Measurements from ENCODE around the gene TRIM43B.
A peak's percentile ranks its signal among the peaks of the same experiment; 100 is the strongest.
"Not testable (repeated sequence)": the region's sequence is repeated elsewhere in the genome, so short reads cannot be mapped to it uniquely, and the experiment has no call there.

The TRIM43B gene

DNA sequence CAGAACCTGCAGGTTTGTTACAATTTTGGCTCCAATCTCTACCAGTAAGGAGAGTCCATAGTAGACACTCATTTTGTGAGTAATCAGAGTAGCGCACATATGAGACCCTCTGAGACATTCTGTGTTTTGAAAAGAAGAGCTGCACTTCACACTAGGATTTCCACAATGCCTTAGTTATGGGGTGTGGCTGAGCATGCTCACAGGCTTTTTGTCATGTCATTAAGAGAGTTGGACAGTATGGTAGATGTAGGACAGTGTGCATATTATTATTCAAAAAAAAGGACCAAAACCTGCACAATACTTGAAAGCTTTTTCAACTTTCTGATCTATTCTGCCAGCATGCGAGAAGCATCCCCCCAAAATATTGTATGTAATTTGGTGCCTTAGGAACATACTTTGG is 24.9 kb upstream of the TRIM43B start:
- TF ChIP-seq, protein P1, sequence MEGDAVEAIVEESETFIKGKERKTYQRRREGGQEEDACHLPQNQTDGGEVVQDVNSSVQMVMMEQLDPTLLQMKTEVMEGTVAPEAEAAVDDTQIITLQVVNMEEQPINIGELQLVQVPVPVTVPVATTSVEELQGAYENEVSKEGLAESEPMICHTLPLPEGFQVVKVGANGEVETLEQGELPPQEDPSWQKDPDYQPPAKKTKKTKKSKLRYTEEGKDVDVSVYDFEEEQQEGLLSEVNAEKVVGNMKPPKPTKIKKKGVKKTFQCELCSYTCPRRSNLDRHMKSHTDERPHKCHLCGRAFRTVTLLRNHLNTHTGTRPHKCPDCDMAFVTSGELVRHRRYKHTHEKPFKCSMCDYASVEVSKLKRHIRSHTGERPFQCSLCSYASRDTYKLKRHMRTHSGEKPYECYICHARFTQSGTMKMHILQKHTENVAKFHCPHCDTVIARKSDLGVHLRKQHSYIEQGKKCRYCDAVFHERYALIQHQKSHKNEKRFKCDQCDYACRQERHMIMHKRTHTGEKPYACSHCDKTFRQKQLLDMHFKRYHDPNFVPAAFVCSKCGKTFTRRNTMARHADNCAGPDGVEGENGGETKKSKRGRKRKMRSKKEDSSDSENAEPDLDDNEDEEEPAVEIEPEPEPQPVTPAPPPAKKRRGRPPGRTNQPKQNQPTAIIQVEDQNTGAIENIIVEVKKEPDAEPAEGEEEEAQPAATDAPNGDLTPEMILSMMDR (IDR thresholded peaks at IDR 0.05; ENCODE audit: low read depth, low read length, missing control alignments) = no peak
- no peak for DNase-seq (ENCODE audit: extremely low read depth, low read depth)
- no peak overlapping the region for H3K4me3 ChIP-seq (replicated peaks; ENCODE audit: low read depth, low read length)

DNA sequence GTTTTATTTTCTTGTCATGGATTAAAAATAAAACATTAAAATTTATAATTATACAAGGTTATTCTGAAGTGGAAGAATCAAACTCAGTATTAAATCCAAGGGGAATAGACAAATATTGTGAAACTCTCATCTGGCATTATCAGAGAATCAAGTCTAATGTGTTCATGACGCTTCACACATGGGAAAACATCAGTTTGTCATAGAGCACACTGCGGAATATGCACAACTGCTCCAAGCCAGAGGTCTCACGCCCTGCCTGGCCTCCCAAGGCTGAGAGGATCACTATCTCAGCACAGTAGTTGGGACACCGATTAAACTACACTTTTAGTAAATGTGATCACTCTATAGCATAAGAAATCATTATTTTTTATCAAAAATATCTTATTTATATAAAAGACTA is 20.7 kb upstream of the TRIM43B start:
- no peak overlapping the region for H3K4me3 ChIP-seq (replicated peaks; ENCODE audit: low read depth, low read length)
- TF ChIP-seq, protein P1 (IDR thresholded peaks at IDR 0.05; ENCODE audit: low read depth, low read length, missing control alignments) = no peak
- DNase-seq (ENCODE audit: extremely low read depth, low read depth) = no peak

DNA sequence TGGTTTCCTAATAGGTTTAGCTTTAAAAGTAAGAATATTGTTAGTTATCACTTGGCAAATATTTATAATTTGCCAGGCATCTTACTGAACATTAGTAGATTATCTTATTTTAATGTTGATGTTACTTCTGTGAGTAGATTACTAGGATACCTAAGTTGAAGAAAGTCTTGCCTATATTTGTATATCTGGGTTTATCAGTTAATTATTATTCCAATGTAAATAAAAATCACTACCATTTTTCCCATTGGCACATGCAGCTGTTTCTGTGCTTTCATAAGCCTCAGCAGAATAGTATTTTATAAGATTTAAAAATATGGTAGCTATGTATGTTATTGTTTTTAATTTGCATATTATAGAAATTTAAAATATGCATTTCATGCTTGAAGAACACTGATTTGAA is 16.3 kb upstream of the TRIM43B start:
- no peak overlapping the region for H3K4me3 ChIP-seq (replicated peaks; ENCODE audit: low read depth, low read length)
- DNase-seq (ENCODE audit: extremely low read depth, low read depth) = no peak
- TF ChIP-seq, protein P1 (IDR thresholded peaks at IDR 0.05; ENCODE audit: low read depth, low read length, missing control alignments) = no peak

DNA sequence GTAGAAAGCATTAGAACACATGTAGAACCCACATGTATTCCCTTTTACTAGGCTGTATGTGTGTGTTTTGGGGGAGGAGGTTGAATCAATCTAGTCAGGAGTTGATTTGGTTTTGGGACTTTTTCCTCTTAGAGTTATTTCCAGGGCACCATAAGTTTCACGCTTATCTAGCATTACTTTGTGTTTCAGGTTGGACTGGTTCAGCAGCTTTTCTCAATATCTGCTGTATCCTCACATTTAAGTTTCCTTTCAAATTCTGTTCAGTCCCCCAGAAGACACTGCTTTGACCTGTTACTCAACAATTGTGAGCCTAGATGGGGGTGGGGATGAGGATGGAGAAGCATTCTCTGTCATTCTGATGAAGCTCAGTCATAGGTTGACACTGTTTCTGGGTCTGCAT is 7.5 kb upstream of the TRIM43B start:
- not testable (repeated sequence) for H3K4me3 ChIP-seq (replicated peaks; ENCODE audit: low read depth, low read length); DNase-seq (ENCODE audit: extremely low read depth, low read depth)

DNA sequence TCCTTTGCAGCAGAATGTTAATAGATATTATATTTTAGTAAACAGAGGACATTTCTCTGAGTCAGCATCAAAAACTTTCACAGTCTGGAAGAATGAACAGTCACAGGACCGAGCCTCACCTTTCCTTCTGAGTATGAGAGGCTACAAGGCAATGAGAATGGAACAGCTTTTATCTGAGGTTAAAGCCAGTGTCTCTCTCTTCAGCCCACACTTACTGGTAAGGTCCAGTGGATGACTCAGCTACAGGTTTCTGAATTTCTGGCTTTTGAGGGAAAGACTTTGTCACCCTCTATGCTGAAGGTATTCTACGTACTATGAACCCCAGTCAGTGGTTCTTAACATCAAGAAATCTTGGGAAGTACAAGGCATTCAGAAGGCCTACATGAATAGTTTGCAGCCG is 9.5 kb downstream of the TRIM43B start:
- DNase-seq (ENCODE audit: extremely low read depth, low read depth) = not testable (repeated sequence)

DNA sequence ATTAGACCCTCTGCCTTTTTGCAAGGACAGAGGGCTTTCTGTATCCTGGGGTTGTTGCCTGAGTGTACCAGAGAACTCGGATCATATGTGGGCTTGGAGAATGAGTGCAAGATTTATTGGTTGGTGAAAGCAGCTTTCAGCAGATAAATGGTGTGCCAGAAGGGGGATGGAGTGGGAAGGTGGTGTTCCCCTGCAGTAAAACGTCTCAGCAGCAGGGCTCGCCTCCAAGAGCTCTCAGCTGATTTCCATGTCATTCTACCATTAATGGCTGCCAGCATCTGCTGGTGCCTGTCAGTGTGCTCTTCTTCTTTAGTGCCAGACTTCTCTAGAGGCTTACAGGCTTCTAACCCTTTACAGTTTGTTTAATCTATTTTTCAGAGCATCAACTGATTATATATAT is 16.6 kb downstream of the TRIM43B start:
- not testable (repeated sequence) for H3K4me3 ChIP-seq (replicated peaks; ENCODE audit: low read depth, low read length); DNase-seq (ENCODE audit: extremely low read depth, low read depth)

More for the DNA sequence above, 9.5 kb downstream of the TRIM43B start:
- H3K4me3 ChIP-seq (replicated peaks; ENCODE audit: low read depth, low read length) = not testable (repeated sequence)

DNA sequence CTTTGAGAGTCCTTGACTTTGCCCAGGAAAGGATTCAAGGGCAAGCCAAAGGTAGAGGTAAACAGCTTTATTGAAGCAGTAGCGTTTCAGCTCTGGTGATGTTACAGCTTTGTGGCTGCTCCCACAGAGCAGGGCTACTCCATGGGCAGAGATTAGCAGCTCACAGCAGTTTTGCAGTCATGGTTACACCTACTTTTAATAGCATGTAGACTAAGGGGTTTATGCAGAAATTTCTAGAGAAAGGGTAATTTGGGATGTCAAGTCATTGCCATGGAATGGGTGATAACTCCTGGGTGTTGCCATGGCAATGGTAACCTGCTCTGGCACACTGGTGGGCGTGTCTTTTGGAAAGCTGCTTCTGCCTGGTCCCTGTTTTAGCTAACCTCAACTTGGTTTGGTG is 18.0 kb downstream of the TRIM43B start:
- H3K4me3 ChIP-seq (replicated peaks; ENCODE audit: low read depth, low read length); DNase-seq (ENCODE audit: extremely low read depth, low read depth): not testable (repeated sequence)

DNA sequence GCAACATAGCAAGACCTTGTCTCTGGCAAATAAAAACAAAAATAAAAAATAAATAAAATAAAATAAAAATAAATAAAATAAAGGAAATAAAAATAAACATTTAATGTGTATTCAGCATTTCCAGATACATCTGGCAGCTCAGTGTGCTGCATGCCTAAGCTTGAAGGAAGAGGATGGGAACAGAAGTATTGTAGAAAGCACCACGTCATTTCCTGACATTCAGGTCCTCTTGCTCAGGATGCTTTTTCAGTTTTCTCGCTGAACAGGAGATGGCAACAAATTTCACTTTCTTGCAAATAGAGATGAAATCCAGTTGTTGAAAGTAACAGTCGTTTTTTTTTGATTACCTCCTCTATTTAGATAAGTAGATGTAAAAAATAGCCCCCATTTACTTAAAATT is 21.3 kb downstream of the TRIM43B start:
- H3K4me3 ChIP-seq (replicated peaks; ENCODE audit: low read depth, low read length); DNase-seq (ENCODE audit: extremely low read depth, low read depth): not testable (repeated sequence)

DNA sequence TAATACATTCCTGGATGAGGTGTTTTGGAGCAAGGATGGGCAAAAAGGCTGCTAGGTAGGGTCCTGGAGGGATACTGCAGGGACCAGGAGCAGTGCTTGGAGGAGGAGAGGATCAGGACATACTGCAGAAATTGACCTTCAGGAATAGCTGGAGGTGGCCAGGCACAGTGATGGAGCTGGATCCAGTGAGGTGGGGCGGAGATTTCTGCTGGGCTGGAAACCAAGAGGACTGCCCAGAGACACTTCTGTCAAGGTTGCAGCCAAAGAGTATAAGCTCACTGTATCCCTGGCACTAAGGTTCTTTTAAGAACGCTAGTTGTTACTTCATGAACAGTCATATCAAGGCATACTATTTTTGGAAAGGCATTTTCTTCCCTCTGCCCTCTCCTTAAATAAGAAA is 39.2 kb downstream of the TRIM43B start:
- DNase-seq (ENCODE audit: extremely low read depth, low read depth); H3K4me3 ChIP-seq (replicated peaks; ENCODE audit: low read depth, low read length): not testable (repeated sequence)

DNA sequence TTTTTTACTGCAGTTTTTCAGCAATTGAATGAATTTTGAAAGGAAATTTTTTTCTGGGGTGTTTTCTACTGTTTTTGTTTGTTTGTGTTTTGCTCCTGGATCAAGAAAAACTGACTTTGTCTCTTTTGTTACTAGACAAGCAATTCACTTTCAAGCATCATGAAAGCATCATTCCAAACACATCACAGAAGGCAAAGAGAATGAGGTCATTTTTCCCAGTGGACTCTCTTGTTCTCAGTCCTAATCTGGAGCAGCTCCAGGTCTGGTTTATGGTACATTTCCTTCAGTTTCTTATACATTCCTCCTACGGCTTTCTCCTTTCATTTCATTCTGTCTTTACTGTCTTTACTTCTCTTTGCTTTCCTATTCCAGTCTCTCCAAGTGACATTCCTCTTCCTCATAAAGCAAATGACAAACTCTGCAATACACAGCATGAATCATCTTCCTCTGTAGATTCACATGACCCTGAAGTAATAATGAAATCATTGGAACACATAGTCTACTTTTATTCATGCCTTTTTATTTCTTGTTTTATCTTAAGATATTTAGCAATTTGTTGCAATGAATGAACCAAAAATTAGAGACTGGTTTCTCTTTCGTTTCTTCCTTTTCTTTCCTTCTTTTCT is 42.0 kb downstream of the TRIM43B start:
- DNase-seq (ENCODE audit: extremely low read depth, low read depth); H3K4me3 ChIP-seq (replicated peaks; ENCODE audit: low read depth, low read length): not testable (repeated sequence)

DNA sequence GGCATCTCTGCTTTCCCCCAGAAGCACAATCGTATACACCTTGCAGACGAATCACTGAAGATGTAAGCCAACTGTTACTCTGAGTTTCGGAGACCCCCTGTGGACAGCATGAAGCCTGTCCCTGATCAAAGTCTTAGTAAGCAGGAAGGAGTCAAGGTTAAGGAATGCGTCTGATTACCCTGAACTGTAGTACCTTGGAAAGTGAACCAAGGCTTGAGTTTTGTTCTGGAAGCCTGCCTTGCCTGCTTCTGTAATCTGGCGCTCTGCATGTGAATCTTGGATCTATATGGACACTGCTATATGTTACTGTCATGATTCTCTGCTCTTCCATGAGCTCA is 48.7 kb downstream of the TRIM43B start:
- DNase-seq (ENCODE audit: extremely low read depth, low read depth); H3K4me3 ChIP-seq (replicated peaks; ENCODE audit: low read depth, low read length): not testable (repeated sequence)

DNA sequence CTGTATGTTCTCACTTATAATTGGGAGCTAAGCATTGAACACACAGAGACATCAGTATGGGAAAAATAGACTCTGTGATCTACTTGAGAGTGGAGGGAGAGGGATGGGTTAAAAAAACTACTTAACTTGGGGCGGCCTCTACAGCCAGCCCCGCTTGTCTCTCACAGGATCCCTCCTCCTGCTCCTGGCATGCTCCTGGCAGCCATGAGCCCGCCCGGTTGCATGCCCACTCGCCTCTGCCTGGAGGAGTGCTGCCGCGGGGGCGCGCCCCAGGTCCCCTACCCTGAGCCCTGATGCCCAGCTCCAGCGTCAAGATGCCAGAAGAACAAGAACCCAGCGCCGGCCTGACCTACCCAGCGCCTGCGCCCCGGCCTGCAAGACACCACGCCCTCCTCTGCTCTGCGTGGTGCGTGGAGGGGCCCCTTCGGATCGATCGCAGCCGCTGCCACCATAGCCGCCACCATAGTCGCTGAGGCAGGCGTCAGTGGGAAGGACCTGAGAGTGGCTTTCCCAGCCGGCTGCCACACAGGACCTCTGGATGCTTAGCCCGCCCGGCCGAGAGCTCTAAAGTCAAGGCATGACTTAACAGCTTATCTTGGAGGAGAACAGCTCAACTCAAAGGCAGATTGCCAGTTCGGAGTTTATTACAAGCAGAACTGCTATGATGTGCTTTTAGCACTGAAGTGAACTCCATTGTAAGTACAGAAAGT is 49.2 kb downstream of the TRIM43B start:
- DNase-seq (ENCODE audit: extremely low read depth, low read depth); H3K4me3 ChIP-seq (replicated peaks; ENCODE audit: low read depth, low read length): not testable (repeated sequence)

DNA sequence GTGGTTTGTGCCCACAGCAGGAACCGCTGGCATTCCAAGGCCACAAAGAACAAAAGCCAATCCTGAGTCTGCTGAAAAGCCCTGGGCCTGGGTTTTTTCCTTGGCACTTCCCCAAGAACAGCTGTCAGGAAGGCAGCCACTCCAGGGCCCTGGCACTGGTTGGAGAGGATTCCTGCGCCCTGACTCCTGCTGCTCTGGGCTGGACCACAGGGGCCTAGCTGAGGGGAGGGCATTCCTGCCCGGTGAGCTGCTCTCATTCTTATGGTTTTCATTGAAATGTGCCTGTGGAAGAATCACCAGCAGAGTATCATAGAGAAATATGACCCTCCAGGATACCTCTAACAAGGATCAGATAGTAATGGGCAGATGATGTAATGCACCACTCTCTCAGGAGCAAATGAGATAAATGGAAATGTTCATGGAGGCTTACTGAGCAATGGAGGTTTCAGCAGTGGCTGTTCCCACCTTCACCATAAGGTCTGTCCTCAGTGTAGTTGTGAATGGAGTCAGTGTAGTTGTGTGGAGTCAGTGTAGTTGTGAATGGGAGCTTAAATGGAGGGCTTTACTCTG is 50.0 kb downstream of the TRIM43B start:
- H3K4me3 ChIP-seq (replicated peaks; ENCODE audit: low read depth, low read length) = not testable (repeated sequence)
- peak; percentile 19 for DNase-seq (ENCODE audit: extremely low read depth, low read depth)

DNA sequence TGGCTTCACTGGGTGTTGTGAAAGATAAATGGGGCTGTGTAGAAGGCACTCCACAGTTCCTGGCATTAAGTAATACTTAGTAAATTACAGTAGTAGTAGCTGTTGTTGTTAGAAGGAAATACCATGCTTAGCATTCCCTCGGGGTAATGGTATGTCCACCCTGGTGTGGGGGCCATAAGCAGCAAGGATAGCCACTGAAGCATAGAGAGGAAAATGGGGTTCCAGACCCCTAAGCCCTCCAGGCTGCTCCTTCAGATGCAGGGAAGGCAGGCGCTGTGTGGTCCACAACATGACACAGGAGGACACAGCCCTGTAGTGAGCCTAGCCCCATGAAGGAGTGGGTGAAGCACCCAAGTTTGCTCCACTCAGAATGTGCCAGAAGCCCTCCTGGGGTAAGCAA is 50.6 kb downstream of the TRIM43B start:
- not testable (repeated sequence) for DNase-seq (ENCODE audit: extremely low read depth, low read depth); H3K4me3 ChIP-seq (replicated peaks; ENCODE audit: low read depth, low read length)

DNA sequence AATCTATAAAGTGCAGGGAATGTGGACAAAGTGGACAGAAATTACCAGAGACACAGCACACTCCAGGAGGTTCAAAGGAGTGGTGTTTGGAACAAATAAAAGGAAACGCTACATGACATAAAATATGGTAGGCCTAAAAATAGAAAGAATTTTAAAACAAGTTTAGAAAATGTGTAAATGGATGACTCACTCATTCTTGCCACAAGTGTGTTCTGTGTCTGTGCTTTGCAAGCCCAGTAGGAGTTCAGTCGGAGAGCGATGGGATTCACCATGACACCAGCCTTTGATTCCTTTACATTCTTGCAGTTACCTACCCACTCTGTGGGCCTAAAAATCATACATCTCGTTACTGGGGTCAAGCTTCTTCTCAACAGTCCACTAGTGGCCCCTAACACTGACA is 51.2 kb downstream of the TRIM43B start:
- H3K4me3 ChIP-seq (replicated peaks; ENCODE audit: low read depth, low read length); DNase-seq (ENCODE audit: extremely low read depth, low read depth): not testable (repeated sequence)
